Mesenchymal stem cell (in vitro differentiated cells and primary cell): ENCODE data around the gene P2RY6.
A peak's percentile ranks its signal among the peaks of the same experiment; 100 is the strongest.

Source experiments
- DNase-seq: peaks from one replicate; pipeline ENCODE4 v3.0.0-alpha.2; 2013
- H2AFZ ChIP-seq: one replicate; pipeline ENCODE4 v1.6.1; 2013; ENCODE audit warnings: low read depth, mild to moderate bottlenecking, control low read depth, inconsistent platforms, low read length, moderate library complexity
- H2AK5ac ChIP-seq: 2 replicates; pipeline ENCODE4 v1.6.1; 2013; ENCODE audit warnings: low read length, moderate library complexity, mild to moderate bottlenecking, inconsistent platforms; ENCODE audit not compliant: severe bottlenecking
- H2BK120ac ChIP-seq: one replicate; pipeline ENCODE4 v1.6.1; 2013; ENCODE audit warnings: low read depth, mild to moderate bottlenecking, inconsistent platforms, low read length, moderate library complexity
- H2BK12ac ChIP-seq, 2 experiments: one replicate each; pipeline ENCODE4 v1.6.1; 2013; ENCODE audit warnings: inconsistent platforms in 2 of 2, low read length in 2 of 2, mild to moderate bottlenecking in 2 of 2, moderate library complexity in 2 of 2, control low read depth in 1 of 2
- H2BK15ac ChIP-seq: one replicate; pipeline ENCODE4 v1.6.1; 2013; ENCODE audit warnings: mild to moderate bottlenecking, low read depth, inconsistent platforms; ENCODE audit not compliant: poor library complexity, severe bottlenecking
- H2BK5ac ChIP-seq: 2 replicates; pipeline ENCODE4 v1.6.1; 2013; ENCODE audit warnings: low read depth, mild to moderate bottlenecking, low read length, control low read depth, inconsistent platforms; ENCODE audit not compliant: poor library complexity, severe bottlenecking
- H3K14ac ChIP-seq, 2 experiments: one replicate each; pipeline ENCODE4 v1.6.1; 2013; ENCODE audit warnings: inconsistent platforms in 2 of 2, low read length in 2 of 2, control low read depth in 1 of 2, mild to moderate bottlenecking in 1 of 2, moderate library complexity in 1 of 2
- H3K18ac ChIP-seq, 2 experiments: one replicate each; pipeline ENCODE4 v1.6.1; 2013; ENCODE audit warnings: inconsistent platforms in 2 of 2, low read length in 2 of 2, control low read depth in 1 of 2, low read depth in 1 of 2, mild to moderate bottlenecking in 1 of 2
- H3K23ac ChIP-seq, 2 experiments: one replicate each; pipeline ENCODE4 v1.6.1; 2013; ENCODE audit warnings: inconsistent platforms in 2 of 2, low read length in 2 of 2, mild to moderate bottlenecking in 2 of 2, moderate library complexity in 2 of 2, control low read depth in 1 of 2
- H3K27ac ChIP-seq: 2 replicates; pipeline ENCODE4 v1.5.1; 2013; ENCODE audit warnings: mild to moderate bottlenecking, moderate library complexity, low read length, control low read depth, inconsistent platforms; ENCODE audit not compliant: poor library complexity, severe bottlenecking
- H3K27me3 ChIP-seq, 2 experiments: 2 replicates each; pipeline versions ENCODE4 v1.6.1 to v1.7.0; 2013; ENCODE audit warnings: low read length in 2 of 2, mild to moderate bottlenecking in 2 of 2, moderate library complexity in 2 of 2, control low read depth in 1 of 2, inconsistent platforms in 1 of 2; ENCODE audit not compliant: control insufficient read depth in 1 of 2, insufficient read depth in 1 of 2
- H3K36me3 ChIP-seq, 2 experiments: 2 replicates each; pipeline versions ENCODE4 v1.6.1 to v1.7.0; 2013; ENCODE audit warnings: low read length in 2 of 2, control low read depth in 1 of 2, inconsistent platforms in 1 of 2, low read depth in 1 of 2, mild to moderate bottlenecking in 1 of 2; ENCODE audit not compliant: insufficient read depth in 2 of 2, control insufficient read depth in 1 of 2
- H3K4ac ChIP-seq, 2 experiments: one replicate each; pipeline ENCODE4 v1.6.1; 2013; ENCODE audit warnings: inconsistent platforms in 2 of 2, low read length in 2 of 2, mild to moderate bottlenecking in 2 of 2, moderate library complexity in 2 of 2, control low read depth in 1 of 2, low read depth in 1 of 2
- H3K4me1 ChIP-seq: 2 replicates; pipeline ENCODE4 v1.6.1; 2013; ENCODE audit warnings: low read depth, low read length, control low read depth; ENCODE audit not compliant: control insufficient read depth, insufficient read depth
- H3K4me2 ChIP-seq: 2 replicates; pipeline ENCODE4 v1.6.1; 2013; ENCODE audit warnings: low read length, mild to moderate bottlenecking, inconsistent platforms; ENCODE audit not compliant: poor library complexity, severe bottlenecking
- H3K4me3 ChIP-seq, 2 experiments: 2 replicates each; pipeline versions ENCODE4 v1.5.1 to v1.7.0; 2013; ENCODE audit warnings: low read length in 2 of 2, mild to moderate bottlenecking in 2 of 2, control low read depth in 1 of 2, low read depth in 1 of 2; ENCODE audit not compliant: insufficient read depth in 1 of 2
- H3K79me1 ChIP-seq: replicated peaks from 2 replicates; pipeline ENCODE4 v1.6.1; 2013; ENCODE audit warnings: mild to moderate bottlenecking, control low read depth, low read length, inconsistent platforms; ENCODE audit not compliant: poor library complexity, severe bottlenecking
- H3K9ac ChIP-seq: 2 replicates; pipeline ENCODE4 v1.7.0; 2013; ENCODE audit warnings: mild to moderate bottlenecking, low read length, moderate library complexity
- H3K9me3 ChIP-seq: 2 replicates; pipeline ENCODE4 v1.7.0; 2013; ENCODE audit warnings: mild to moderate bottlenecking, low read length; ENCODE audit not compliant: control insufficient read depth
- H4K8ac ChIP-seq: one replicate; pipeline ENCODE4 v1.6.1; 2013; ENCODE audit warnings: inconsistent platforms, mild to moderate bottlenecking, low read length, moderate library complexity
- H4K91ac ChIP-seq: one replicate; pipeline ENCODE4 v1.6.1; 2013; ENCODE audit warnings: mild to moderate bottlenecking, low read length, inconsistent platforms
- WGBS: methylation state at CpG from one replicate; pipeline ENCODE4 v1.1.7; 2013; ENCODE audit warnings: mixed read lengths; 5-methylcytosine and 5-hydroxymethylcytosine counted together

The P2RY6 gene

GRCh38 chr11:73288873-73289707 is 17.0 kb downstream of the P2RY6 start:
- Histone ChIP-seq H3K9me3 (no peaks in the 10 kb centered on the region), H3K36me3 (no peaks in the 10 kb centered on the region), H3K18ac (peak overlapping the region; percentile 72 to 85), H3K27ac (peak overlapping the region; percentile 6), H2AK5ac (peak overlapping the region; percentile 6), H3K4me2 (peak overlapping the region; percentile 43), H3K4ac (peak overlapping the region; percentile 6 to 41), H3K79me1 (no peaks in the 10 kb centered on the region), H3K27me3 (no peaks in the 10 kb centered on the region), H3K4me1 (peaks cover 19% of the 10 kb centered on the region), H4K91ac (peak overlapping the region; percentile 40), H4K8ac (peak overlapping the region; percentile 79), H3K14ac (peak overlapping the region in 1 of 2 experiments; percentile 85), H3K23ac (no peak overlapping the region), H3K9ac (peak overlapping the region; percentile 73), H2BK15ac (peak overlapping the region; percentile 94), H3K4me3 (peak overlapping the region; percentile 17 to 35), H2BK12ac (peak overlapping the region; percentile 77 to 80), H2BK120ac (no peak overlapping the region), H2AFZ (peak overlapping the region; percentile 85), H2BK5ac (no peak overlapping the region)
- WGBS = 30% methylated on average over 17 of the region's 17 CpGs
- peak; percentile 84 for DNase-seq

DNA sequence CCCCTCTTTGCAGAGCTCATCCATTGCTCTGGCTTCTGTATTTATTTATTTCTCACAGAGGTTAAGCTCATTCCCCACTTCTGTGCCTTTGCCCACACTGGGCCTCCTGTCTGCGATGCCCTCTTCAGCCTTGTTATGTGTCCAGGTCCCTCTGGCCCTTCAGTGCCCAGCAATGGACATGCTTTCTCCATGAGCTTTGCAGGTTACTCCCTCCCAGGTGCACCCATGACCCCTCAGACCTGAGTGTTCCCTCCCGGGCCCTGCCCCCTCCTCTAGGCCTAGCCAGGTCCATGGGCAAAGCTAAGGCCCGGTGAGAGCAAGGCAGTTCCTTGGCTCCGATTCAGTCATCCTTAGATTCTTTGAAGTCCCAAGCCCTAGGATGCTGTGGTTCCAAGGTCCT is 18.4 kb downstream of the P2RY6 start:
- H3K36me3 ChIP-seq = no peaks in the 10 kb centered on the region
- WGBS = 94% methylated on average over 4 of the region's 4 CpGs

GRCh38 chr11:73291196-73291595 is 19.1 kb downstream of the P2RY6 start:
- peak overlapping the region; percentile 10 for H3K9ac ChIP-seq
- peak overlapping the region; percentile 0 for H2BK15ac ChIP-seq
- no peak overlapping the region for H3K18ac ChIP-seq
- no peak overlapping the region for H3K27ac ChIP-seq
- H3K36me3 ChIP-seq = no peaks in the 10 kb centered on the region
- no peak for DNase-seq
- WGBS = 93% methylated on average over 3 of the region's 3 CpGs
- H3K9me3 ChIP-seq = no peaks in the 10 kb centered on the region
- H4K91ac ChIP-seq = no peak overlapping the region
- H3K14ac ChIP-seq = no peak overlapping the region
- H3K4me2 ChIP-seq = no peak overlapping the region
- H2AK5ac ChIP-seq = no peak overlapping the region
- H2BK5ac ChIP-seq = no peak overlapping the region
- H3K27me3 ChIP-seq = no peaks in the 10 kb centered on the region
- H3K4ac ChIP-seq = no peak overlapping the region
- H3K4me3 ChIP-seq = no peak overlapping the region
- no peak overlapping the region for H2AFZ ChIP-seq
- H3K23ac ChIP-seq = no peak overlapping the region
- H3K79me1 ChIP-seq = no peaks in the 10 kb centered on the region
- H3K4me1 ChIP-seq = peaks cover 28% of the 10 kb centered on the region
- H2BK12ac ChIP-seq = peak overlapping the region in 1 of 2 experiments; percentile 33
- H4K8ac ChIP-seq = no peak overlapping the region
- H2BK120ac ChIP-seq = no peak overlapping the region

More for the DNA sequence above, 18.4 kb downstream of the P2RY6 start:
- Histone ChIP-seq H3K4me3 (no peak overlapping the region), H2BK120ac (no peak overlapping the region), H2BK12ac (no peak overlapping the region), H3K27ac (no peak overlapping the region), H3K14ac (no peak overlapping the region), H3K9me3 (no peaks in the 10 kb centered on the region), H2AFZ (no peak overlapping the region), H3K23ac (no peak overlapping the region), H2BK15ac (no peak overlapping the region), H3K79me1 (no peaks in the 10 kb centered on the region), H3K9ac (peak overlapping the region; percentile 10), H2BK5ac (no peak overlapping the region), H4K91ac (no peak overlapping the region), H3K4ac (no peak overlapping the region), H4K8ac (no peak overlapping the region), H3K18ac (no peak overlapping the region), H2AK5ac (no peak overlapping the region), H3K4me2 (no peak overlapping the region), H3K4me1 (peaks cover 23% of the 10 kb centered on the region), H3K27me3 (no peaks in the 10 kb centered on the region)
- no peak for DNase-seq

GRCh38 chr11:73291781-73292524 is 19.8 kb downstream of the P2RY6 start:
- Histone ChIP-seq H3K4me2 (no peak overlapping the region), H3K9ac (peak overlapping the region; percentile 11), H3K27ac (no peak overlapping the region), H3K14ac (no peak overlapping the region), H4K8ac (no peak overlapping the region), H3K36me3 (peaks cover 2 to 4% of the 10 kb centered on the region in 2 experiments), H2AK5ac (peak overlapping the region; percentile 8), H2BK120ac (no peak overlapping the region), H2BK15ac (no peak overlapping the region), H3K4ac (no peak overlapping the region), H2BK5ac (no peak overlapping the region), H4K91ac (no peak overlapping the region), H2BK12ac (no peak overlapping the region), H3K4me1 (peaks cover 35% of the 10 kb centered on the region), H3K9me3 (no peaks in the 10 kb centered on the region), H3K4me3 (no peak overlapping the region), H3K79me1 (no peaks in the 10 kb centered on the region), H2AFZ (no peak overlapping the region), H3K23ac (no peak overlapping the region), H3K18ac (no peak overlapping the region), H3K27me3 (no peaks in the 10 kb centered on the region)
- DNase-seq = no peak
- whole genome bisulfite sequencing = 87% methylated on average over 10 of the region's 12 CpGs
